Midbrain (tissue), 1 donor: Measurements from ENCODE around the gene PRDM16.
"Not testable (repeated sequence)": the region's sequence is repeated elsewhere in the genome, so short reads cannot be mapped to it uniquely, and the experiment has no call there.

Experiments
- DNase-seq: peaks from one replicate; lab custom pipeline; 2025; lab: John Stamatoyannopoulos, UW

Gene PRDM16

DNA sequence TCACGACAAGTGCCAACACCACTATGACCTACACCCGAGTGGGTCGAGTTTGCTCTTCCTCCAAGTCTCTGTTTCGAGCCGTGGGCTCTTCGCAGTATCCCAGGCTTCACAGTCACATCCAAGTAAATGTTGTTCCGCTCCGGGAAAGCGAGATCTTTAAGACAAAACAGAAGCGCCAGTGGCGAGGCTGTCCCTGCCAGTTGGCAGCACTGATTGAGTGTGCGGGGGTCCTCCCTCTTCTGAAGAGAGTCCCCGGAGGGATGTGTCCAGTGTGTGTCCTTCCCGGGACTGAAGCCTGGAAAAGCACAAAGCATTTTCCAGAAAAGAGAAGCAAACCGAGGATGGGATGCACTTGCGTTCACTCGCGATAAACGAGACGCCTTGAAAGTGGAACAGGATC is 158.9 kb downstream of the PRDM16 start:
- DNase-seq = no peak

DNA sequence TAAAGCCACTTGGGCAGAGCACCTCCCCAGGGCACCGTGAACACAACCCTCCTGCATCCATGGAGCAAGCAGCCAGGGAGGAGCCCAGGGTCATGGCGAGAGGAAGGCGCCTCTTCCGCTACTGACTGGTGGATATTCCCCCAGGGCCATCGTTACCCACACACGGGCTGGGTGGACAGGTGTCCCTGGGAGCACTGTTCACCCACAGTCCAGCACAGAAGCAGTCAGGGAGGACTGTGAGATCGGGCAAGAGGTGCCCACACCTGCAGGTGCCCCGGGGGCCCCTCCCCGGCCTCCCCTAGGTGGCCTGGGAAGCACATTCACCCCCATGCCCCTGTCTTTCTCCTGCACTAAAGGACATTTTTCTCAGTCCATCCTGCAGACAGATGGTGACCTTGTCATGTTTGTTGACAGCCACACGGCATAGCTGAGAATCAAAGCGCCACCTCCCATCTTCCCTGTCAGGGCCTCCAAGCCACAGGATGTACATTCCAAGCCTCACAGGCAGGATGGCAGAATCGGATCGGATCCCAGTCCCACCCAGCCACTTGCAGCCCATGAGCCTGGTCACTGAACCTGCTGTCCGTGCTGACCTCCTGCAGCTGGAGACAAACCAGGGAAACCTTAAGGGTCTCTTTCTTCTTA is 160.2 kb downstream of the PRDM16 start:
- no peak for DNase-seq

DNA sequence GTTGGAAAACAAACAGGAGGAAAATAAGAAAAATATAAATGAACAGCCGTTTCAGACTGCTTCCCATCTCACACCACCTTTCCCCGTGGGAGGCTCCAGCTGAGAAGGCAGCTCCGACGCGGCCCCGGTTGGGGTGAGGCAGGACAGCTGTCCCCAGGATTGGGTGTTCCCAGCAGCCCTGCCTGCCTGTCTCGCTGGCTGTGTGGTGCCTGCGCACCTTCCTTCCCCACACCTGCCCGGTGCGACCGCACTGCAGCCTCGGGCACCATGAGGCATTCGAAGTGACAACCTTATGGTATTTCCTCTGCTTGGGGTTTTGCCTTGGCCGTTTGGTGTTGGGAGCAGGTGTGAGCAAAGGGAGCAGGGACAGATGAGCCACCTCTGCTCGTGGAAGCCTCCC is 161.6 kb downstream of the PRDM16 start:
- no peak for DNase-seq

DNA sequence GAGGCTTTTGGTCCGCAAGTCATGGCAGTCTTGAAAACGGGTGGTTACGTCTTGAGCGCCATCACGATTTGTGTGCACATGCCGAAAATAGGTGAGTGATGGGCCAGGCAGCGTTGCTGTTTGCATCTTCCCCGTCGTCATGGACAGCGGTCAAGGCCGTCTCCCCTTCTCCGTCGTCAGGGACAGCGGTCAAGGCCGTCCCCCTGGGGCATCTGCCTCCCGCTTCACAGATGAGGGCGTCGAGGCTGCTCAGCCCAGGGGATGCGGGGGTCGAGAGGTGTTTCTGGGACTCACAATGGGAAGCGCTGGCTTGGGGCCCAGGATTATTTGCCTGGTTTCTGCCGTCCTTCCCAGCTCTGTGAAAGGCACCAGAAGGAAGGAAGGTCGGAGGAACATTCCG is 162.2 kb downstream of the PRDM16 start:
- DNase-seq = no peak

DNA sequence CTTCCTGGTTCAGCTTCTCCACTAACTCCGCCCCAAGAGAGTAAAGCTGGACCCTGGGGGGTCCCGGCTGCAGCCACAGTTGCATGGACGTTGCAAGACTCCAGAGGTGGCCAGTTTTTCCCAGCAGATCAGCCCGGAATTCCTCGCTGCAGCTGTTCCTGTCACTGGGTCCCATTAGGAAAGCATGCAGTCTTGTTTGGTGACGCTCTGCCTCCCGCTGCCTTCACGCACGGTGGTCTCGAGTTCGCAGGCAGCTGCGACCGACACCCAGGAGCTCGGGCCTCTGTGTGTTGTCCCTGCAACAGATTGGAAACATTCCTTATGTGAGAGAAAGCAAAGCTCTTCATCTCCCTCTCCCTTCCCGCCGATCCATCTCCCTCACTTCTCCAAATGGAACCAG is 162.8 kb downstream of the PRDM16 start:
- no peak for DNase-seq

DNA sequence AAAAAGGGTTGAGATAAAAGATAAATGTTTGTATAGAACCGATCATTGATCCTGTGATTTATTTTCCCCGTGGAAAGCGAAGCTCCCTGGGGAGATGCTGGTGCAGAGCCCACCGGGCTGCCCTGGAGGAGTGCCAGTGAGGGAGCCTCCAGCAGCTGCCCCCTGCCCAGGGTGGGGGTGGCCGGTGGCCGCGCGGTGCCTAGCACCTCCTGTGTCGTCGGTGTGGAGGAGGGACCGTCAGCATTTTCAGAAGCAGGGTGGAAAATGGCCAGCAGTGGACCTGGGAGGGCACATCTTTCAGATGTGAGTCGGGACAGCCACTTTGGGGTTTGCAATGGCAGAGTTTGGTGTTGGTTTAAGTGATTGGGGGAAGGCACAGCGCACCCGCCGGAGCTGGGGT is 164.0 kb downstream of the PRDM16 start:
- no peak for DNase-seq

DNA sequence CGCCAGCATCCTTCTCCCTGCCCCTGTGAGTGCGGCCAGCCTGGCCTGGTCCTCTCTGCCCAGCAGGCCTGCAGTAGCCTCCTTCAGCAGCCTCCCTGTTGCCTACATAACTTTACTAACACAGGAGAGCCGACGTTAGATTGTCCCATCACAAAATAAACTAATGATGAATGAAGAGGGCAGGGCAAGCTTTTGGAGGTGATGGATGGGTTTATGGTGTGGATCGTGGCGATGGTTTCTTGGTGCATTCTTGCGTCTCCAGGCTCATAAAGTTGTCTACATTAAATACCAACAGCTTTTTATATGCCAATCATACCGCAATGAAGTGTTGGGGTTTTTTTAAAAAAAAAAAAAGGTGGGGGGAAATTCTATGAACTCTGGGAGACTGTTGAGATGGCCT is 164.5 kb downstream of the PRDM16 start:
- no peak for DNase-seq

DNA sequence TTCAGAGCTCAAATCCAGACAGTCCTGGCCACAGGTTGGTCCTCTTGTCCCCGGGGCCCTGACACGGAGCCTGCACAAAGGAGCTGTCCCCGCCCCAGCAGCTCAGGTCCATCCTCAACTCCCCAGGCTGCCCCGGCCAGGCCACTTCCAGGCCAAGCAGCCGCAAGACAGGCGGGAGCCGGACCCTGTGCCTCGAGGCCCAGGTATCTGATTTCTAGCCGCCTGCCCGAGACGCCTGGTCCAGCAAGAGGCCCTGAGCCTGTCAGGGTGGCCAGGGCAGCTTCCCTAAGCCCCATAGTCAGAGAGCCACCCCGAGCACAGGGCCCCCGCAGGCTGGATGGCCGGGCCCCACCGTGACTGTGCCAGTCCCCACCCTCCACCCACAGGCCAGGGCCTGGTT is 165.3 kb downstream of the PRDM16 start:
- no peak for DNase-seq

DNA sequence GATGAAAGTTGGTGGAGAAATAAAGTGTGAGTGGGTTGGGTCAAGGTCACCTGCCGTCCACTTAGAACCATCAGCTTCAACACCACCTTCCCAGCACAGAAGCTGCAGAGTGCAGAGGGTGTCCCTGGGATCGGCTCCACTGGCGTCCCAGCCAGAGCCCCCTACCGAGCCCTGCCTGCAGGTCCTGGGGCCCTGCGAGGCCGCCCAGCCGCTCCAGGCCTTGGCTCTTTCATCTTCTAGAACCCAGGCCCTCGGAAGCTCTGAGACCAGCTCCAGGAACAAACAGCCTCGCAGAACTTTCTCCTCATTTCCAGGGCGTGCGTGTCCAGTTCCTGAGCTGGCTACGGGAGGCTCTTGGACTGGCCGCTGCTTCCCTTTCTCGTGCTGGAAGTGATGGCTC is 166.0 kb downstream of the PRDM16 start:
- no peak for DNase-seq

DNA sequence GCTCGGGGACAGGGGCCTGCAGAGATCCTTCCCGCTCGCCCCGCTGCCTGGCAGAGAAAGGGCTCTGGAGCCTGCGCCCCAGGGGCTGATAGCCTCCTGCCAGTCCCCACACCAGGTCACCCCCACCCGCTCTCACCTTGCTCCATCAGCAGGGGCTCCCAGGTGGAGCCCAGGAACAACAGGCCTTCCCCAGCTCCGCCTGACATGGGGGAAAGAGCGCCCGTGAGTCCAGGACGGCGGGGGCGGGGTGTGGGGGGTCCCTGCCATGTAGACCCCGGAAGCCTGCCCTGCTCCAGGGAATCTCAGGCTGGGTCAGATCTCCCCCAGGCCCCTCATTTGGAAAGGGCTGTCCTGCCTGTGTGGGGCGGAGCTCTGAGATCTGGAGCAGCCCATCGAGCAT is 166.5 kb downstream of the PRDM16 start:
- DNase-seq = no peak

DNA sequence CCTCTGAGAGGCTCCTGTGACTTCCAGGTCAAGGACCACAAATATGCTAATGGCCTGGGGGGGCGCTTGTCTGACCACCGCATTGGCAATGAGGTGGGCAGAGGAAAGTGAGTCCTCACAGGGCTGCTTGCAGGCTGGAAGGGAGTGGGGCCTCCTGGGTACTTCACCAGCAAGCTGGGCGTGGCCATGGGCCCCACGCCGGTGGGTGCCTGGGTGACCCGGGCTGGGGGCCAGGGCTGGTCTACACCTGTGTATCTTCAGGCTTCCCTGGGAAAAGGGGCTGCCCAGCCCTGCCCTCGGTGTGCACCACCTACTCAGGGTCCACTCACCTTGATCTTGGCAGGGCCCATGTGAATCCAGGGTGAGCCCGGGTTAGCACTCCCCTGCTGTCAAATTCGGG is 167.4 kb downstream of the PRDM16 start:
- no peak for DNase-seq

DNA sequence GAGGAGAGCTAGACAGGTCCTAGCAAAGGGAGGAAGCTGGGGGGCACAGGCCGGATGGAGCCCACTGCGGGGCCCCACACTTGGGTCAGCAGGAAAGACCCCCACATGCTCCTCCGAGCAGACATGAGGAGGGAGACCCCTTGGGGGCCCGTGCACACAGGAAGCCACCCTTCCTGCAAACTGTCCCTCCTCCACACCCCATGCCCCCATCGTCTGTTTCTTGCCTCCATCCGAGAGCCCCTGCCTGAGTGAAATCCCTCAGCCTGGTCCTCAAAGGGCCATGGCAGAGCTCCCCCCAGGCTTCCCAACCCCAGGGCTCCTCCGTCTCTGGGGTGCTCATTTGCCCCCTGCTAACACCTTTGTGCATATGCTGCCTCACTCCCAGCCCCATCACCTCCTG is 168.0 kb downstream of the PRDM16 start:
- no peak for DNase-seq

DNA sequence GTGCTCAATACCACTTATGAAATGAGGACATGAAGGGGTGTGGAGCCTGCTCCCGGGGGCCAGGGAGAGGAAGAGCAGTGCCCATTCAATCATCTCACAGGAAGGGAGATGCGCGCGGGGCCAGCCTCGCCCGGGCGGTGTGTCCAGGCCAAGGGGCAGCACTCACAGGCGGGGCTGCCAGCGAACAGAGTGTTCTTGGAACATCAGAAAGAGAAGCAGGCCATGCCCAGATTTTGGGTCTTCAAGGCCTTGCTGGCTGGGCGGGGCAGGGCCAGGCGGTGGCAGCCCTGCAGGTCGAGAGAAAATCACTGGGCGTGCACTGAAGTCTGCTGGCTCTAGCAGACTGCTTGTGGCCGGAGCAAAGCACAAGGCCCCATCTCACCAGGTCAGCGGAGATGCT is 168.6 kb downstream of the PRDM16 start:
- no peak for DNase-seq

DNA sequence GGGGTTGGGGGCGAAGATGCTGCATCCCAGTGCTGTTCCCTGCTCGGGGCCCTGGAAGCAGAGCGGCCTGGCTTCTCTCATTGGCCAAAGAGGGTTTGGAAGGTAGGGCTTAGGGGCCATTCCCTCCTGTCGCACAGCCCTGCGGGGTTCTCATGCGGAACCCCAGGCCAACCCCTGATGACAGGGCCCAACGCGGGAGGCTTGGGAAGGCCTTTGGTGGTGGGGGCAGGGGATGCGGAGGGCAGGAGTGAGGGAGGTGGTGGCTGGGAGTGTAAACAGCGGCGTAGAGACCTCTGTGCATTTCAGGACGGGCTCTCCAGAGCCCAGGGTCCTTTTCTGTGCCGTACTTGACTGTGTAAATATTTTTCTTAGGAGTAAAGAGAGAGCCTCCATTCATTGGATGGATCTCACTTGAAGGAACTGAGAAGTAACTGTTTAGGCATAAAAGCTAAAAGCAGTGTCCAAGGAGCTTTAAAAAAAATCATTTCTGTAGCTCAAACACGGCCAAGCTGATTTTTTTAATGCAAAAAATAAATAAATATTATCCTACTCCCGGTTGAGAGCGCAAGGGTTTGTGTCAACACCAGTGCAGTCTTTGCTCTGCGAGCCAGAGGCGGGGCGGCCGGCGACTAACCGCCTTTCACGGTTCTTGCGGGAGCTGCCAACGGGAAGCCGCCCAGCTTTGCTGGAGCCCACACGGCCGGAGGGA is 169.1 kb downstream of the PRDM16 start:
- peak; percentile 56 for DNase-seq

DNA sequence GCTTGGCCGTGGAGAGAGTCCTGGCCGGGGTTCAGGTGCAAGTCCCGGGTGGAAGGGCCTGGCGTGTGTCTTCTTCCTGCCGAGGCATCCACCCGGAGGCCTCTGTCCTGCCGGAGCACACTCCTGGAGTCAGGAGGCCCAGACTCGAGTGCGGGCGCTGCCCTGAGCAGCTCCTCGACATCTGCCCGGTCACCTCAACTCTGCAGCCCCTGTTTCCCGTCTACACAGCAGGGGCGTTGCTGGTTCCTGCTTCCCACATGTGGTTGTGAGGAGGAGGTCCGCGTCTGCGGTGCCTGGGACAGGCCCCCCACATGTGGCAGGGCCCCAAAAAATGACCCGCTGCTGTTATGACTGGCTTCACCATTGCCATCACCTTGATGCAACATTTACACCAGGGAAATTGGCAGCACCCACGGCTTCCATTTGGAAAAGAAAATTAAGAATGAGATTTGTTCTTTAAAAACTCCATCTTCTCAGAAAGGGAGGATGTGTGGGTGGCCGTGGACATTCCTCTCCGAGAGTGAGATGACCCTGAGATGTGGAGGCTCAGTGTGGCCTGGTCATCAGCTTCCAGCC is 169.8 kb downstream of the PRDM16 start:
- DNase-seq = no peak

DNA sequence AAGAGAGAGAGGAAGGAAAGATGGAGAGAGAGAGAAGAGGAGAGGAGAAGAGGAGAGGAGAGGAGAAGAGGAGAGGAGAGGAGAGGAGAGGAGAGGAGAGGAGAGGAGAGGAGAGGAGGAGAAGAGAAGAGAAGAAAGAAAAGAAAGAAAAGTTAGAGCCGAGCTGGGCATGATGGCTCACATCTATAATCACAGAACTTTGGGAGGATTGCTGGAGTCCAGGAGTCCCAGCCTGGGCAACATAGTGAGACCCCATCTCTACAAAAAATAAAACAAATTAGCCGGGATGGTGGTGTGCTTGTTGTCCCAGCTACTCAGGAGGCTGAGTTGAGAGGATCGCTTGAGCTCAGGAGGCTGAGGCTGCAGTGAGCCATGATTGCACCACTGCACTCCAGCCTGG is 171.0 kb downstream of the PRDM16 start:
- not testable (repeated sequence) for DNase-seq

DNA sequence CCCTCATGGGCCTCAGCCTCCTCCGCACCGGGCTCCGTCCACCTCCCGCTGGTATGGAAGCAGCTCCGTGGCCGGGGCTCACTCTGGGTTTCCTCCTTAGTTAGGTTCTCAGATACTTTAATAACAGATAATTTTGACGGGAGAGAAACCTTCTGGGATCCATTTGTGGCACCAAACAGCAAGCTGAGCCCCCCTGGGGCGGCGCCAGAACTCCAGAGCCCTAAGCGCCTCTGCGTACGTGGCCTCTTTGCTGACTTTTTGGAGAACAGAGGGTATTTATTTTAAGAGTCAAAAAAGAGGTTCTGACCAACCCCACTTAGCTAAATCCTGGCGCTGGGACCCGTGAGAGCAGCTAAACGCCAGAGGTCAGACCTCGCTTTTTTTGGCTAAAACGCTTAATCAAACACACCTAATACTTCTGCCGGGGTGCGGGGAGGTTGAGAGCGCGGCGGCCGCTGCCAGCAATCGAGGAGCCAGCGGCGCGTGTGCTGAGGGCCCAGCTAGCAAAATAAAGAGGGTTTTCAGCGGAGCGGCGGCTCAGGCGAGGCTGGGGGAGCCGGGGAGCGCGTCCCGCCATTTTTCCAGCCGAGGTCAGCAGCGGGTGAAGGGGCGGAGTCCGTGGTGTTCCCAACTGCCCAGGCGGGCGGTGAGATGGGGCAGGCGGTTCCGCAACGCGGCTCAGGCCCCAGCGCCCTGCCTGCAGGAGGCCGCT is 171.7 kb downstream of the PRDM16 start:
- DNase-seq = no peak

DNA sequence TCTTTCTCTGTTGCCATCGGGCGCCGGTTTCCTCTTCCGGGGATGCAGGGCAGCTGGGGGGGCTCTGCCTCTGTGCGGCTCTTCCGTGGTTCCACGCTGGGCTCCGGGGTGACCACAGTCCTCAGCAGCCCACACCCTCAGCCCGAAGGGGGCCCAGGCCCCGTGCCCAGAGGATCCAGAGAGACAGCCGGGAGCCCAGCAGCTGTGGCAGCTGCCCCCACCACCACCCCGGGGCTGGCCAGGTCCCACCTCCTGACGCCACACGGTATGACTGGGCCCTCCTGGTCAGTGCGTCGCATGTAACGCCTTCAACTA is 172.2 kb downstream of the PRDM16 start:
- DNase-seq = no peak

DNA sequence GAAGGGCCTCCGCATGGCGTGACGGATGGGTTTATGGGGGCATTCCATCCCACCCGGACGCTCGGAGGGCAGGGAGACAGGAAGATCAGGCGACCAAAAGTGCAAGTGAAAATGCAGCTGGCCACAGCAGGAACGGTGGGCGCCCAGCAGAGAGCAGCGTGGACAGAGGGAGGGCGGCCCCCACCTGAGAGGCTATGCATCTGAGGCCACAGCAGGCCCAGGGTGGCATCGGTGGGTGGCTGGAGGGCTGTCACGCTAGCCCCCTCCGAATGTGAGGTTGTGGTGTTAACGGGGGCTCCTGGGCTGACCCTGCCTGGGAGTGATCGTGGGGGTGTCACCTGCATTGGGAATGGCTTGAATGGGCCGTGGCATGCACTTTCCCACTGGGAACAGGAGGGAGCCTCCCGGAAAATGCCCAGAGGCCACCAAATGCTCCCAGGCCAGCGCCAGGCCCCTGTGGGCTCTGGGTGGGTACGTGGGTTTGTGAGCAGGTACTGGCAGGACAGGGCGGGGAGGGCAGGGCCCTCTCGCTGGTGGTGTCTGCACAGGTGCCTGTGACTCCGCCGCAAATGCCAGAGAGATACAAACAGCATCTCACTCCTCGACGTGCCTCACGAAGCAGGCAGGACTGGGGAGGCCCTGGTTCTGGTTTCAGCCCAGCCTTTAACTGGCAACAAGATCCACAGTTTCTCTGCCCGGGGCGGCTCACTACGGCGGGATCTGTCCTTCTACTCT is 172.8 kb downstream of the PRDM16 start:
- no peak for DNase-seq

DNA sequence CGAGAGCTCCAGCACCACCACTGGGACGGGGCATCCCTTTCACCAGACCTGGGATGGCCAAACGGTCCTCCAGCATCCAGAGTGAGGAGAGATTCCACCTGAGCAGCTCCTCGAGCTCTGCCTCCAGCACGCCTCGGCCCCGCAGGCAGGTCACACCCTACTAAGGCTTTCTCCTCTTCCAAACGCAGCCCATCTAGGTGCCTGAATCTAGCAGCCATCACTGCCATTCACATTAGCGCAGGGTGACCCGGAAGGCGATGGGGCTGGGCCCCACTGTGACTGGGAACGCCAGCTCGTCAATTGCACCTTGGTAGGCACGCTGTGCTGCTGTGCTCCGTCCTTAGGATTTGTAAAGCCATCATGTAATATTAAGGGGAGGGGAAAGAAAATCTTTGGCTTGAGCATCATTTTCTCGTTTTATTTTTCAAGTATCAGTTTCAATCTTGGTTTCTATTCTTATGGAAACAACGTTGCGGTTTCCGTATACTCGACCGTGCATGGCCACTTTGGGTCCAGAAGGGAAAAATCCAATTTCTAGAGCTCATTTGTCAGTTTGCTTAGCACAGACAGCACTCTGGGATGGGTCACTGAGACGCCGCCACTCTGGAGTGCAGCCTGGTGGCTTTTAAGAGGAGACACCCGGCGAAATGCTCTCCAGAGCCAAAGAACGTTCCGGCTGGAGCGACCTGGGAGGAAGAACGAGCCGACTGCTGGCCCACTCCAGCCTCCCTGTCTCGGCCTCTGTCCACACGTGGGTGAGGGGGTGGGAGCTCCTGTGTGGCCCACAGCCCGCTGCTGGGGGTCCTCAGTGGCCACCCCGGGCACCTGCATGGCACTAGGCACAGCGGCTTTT is 173.6 kb downstream of the PRDM16 start:
- no peak for DNase-seq

DNA sequence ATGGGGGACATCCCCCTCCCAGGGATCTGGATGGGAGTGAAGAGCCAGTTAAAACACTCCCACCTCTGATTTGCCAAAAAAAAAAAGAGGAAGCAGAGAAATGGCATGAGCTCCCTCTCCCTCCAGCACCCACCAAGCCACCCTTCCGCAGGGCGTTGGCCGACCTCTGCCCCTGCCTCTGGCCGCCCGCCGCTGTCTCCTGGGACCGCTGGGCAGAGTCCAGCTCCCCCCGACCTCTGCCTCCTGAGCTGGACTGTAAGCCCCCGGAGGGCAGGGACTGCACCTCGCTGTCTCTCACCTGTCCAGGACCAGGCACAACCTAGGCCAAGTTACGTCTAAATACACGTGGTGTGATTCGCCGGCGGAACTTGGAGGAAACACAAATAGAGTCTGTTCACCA is 174.3 kb downstream of the PRDM16 start:
- no peak for DNase-seq
